ENCODE results near the gene CCDC60.

CCDC60 gene

GRCh38 chr12:119334430-119335170, at the start of gene CCDC60:
TSS of gene CCDC60 (plus strand) at chr12:119334729. CDS start at chr12:119335177, 448 bp downstream.
- DNase-seq (ENCODE audit: low spot score): no peak

- DNase-seq (ENCODE audit: low spot score): no peak
These were observed 46.0 kb upstream of the CCDC60 start for GRCh38 chr12:119288576-119288975.

- no peak for DNase-seq (ENCODE audit: low spot score)
These were observed 41.5 kb upstream of the CCDC60 start for GRCh38 chr12:119292893-119293630.

DNA sequence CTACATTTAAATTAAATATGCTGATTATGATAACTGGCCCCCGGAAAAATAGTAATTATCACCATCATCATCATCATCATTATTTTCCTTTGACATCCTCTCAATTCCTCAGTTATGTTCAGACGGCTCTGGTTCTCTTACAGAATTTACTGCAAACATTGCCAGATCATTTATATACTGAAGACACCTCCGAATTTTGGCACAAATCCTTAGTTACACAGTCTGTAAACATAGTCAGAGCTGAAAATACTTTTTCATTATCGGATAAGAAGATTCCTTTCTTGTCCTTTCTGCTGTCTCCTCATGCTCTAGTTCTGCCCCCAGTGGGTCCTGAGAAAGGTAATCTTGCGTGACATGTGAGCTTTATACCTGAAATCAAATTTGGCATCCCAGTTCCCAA, 40.3 kb upstream of the CCDC60 start:
- no peak for DNase-seq (ENCODE audit: low spot score)

- no peak for DNase-seq (ENCODE audit: low spot score)
These were observed 38.0 kb upstream of the CCDC60 start for GRCh38 chr12:119296535-119296934.

GRCh38 chr12:119299130-119299529, 35.4 kb upstream of the CCDC60 start:
- DNase-seq (ENCODE audit: low spot score): no peak

- no peak for DNase-seq (ENCODE audit: low spot score)
These were observed 33.1 kb upstream of the CCDC60 start for GRCh38 chr12:119301379-119301778.

DNA sequence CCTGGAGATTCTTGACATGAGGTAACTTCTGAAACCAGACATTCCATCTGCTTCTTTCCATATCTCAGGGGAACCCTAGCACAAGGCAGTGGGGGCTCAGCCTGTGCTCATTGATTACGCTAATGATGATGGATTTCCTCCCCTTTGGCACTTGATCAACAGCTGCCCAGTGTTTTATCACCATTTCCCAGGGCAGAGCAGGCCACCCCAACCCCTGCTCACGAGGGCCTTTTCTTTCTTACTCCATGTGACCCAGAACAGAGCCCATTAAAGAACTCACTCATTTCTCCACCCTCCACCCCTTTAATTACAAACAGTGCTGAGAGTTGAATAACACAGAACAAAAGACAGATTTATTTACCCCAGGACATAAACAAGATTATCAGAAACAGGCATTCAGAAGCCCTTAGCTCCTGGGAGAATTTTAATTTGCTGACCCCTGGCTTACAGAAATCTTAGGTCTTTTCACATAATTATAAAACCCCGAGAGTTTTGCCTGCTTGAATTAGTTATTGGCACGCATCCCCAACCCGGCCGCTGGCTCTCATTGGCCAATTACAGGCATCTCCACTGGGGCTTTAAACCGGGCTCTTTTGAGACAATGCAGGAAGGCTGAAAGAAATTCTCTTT, 32.0 kb upstream of the CCDC60 start:
- DNase-seq (ENCODE audit: low spot score): no peak

- DNase-seq (ENCODE audit: low spot score): no peak
These were observed 27.9 kb upstream of the CCDC60 start for GRCh38 chr12:119306593-119306992.

DNA sequence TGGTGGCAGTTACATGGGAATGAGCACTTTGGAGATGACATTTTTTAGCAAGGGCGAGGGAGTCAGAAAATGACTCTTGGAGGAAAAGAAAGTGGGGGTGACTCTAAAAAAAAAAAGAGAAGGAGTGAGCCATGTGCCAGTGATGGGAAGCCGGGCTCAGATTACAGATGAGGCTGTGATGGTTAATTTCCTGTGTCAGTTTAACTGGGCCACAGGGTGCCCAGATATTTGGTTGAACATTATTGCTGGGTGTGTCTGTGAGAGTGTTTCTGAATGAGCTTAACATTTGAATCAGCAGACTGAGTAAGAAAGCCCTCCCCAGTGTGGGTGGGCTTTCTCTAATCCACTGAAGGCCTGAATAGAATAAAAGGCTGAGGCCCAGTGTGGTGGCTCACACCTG, 26.8 kb upstream of the CCDC60 start:
- DNase-seq (ENCODE audit: low spot score): no peak

- DNase-seq (ENCODE audit: low spot score): no peak
These were observed 25.6 kb upstream of the CCDC60 start for GRCh38 chr12:119308708-119309456.

- DNase-seq (ENCODE audit: low spot score): no peak
These were observed 22.7 kb upstream of the CCDC60 start for GRCh38 chr12:119311878-119312277.

GRCh38 chr12:119312904-119313303, 21.6 kb upstream of the CCDC60 start:
- DNase-seq (ENCODE audit: low spot score): no peak

DNA sequence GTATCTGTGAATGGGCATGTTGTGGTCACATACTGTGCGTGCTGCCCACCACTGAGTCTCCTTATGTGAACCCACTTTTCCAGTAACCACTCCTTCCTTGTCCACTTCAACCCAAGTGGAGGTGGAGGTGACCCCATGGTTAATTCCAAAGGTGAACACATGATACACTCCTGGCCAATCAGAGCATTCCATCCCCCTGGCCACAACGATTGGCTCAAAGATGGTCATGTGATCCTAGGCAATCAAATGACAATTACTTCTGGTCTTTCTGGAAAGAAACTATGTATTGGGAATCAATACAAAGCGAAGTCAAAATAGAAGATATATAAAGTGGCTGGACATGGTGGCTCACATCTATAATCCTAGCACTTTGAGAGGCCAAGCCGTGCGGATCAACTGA, 20.2 kb upstream of the CCDC60 start:
- DNase-seq (ENCODE audit: low spot score): no peak

DNA sequence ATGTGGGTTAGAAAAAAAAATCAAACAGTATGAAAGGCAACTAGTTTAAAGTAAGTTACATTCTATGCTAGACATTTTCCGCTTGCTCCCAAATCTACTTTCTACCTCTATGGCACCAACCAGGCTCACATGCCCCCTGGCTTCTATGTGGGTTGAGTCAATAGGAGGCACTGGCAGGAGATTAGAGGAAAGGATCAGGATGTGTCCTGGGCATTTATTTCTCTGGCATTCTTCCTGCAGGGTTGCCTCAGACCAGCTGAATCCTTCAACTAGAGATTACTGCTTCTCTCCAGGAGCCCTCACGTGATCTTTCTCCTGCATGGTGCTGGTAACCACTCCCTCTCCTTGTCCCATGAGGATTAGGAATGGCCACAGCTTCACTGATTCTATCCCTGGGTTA, 14.9 kb upstream of the CCDC60 start:
- no peak for DNase-seq (ENCODE audit: low spot score)

DNA sequence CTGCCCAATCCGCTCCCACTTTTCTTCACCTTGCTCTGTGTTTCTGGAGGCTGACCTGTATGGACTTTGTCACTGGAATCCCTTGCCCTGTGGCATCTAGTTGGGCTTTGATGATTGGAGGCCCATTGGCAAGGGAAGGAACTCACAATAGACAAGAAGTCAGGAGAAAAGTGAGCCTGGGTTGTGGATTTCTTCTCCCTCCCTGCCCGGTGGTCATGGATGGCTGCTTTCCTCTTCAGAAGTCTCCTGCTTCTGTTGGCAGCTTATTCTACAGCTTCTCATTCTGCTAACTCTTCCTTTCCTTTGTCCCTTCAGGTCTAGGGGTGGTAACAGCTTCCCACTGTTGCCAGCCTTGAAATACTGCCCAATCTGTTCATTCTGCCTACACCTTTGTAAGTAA, 13.9 kb upstream of the CCDC60 start:
- DNase-seq (ENCODE audit: low spot score): no peak

- DNase-seq (ENCODE audit: low spot score): no peak
These were observed 12.2 kb upstream of the CCDC60 start for GRCh38 chr12:119322301-119322723.

- DNase-seq (ENCODE audit: low spot score): no peak
These were observed 8.7 kb upstream of the CCDC60 start for GRCh38 chr12:119325813-119326212.

GRCh38 chr12:119326341-119326740, 8.2 kb upstream of the CCDC60 start:
- DNase-seq (ENCODE audit: low spot score): no peak

DNA sequence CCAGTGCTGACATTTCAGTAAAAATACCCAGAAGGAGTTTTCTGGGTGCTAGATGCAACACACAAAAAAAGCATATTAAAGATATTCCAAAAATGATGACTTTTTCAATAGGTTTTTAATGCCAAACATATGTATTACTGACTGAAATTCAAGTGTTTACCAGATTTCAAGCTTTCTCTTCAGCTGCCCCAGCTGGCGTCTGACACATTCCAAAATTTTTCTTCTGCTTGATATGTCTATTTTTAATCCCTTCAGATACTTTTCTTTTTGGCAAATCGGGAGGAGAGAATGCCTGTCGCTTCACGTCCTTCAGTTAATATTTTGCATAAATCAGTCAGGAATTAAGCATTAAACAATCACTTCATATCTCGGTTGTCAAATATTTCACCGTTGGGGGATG, 7.1 kb upstream of the CCDC60 start:
- no peak for DNase-seq (ENCODE audit: low spot score)

GRCh38 chr12:119328111-119328510, 6.4 kb upstream of the CCDC60 start:
- DNase-seq (ENCODE audit: low spot score): no peak

GRCh38 chr12:119338593-119339363, 4.2 kb downstream of the CCDC60 start:
- no peak for DNase-seq (ENCODE audit: low spot score)
